Activated B cell treated with CpG ODN at 0.5 μM for 24 hours (primary cell): ENCODE data around the gene SLC30A1. TPM values are rescaled to one million over a fixed set of nuclear protein-coding genes. Genes with fewer than 3 reads are reported as not detected.

Experiments used
- ATAC-seq: fragments of 200-7000 bp; cut with Tn5 transposase; one replicate; pipeline ENCODE4 v1.10.0; 2021; ENCODE audit warnings: low read depth, mild to moderate bottlenecking, moderate library complexity
- CTCF ChIA-PET: fragments of 350-600 bp; sonication (Branson Sonifier 250); formaldehyde crosslinking; loops from one replicate; lab custom pipeline; 2021; ENCODE audit warnings: antibody characterized with exemption; lab: Charles Lee
- POLR2A ChIA-PET: fragments of 350-600 bp; sonication (Branson Sonifier 250); formaldehyde crosslinking; loops from one replicate; lab custom pipeline; 2021; ENCODE audit warnings: antibody characterized with exemption; lab: Charles Lee
- DNase-seq: peaks from one replicate; pipeline ENCODE4 v3.0.0; 2022
- H3K27ac Mint-ChIP-seq: one replicate; pipeline ENCODE4 v1.8.0; 2020; ENCODE audit warnings: mixed read lengths
- H3K27me3 Mint-ChIP-seq: one replicate; pipeline ENCODE4 v1.8.0; 2021; ENCODE audit warnings: mixed read lengths
- H3K36me3 Mint-ChIP-seq: one replicate; pipeline ENCODE4 v1.8.0; 2021; ENCODE audit warnings: low read depth, mixed read lengths
- H3K4me1 Mint-ChIP-seq: one replicate; pipeline ENCODE4 v1.8.0; 2021; ENCODE audit warnings: mixed read lengths
- H3K4me3 Mint-ChIP-seq: one replicate; pipeline ENCODE4 v1.8.0; 2020; ENCODE audit warnings: mild to moderate bottlenecking, mixed read lengths
- H3K9me3 Mint-ChIP-seq: one replicate; pipeline ENCODE4 v1.8.0; 2020; ENCODE audit warnings: mixed read lengths
- intact Hi-C: fragments of 100-400 bp; cut with micrococcal nuclease; formaldehyde crosslinking; loops from one replicate; pipeline ENCODE4 v1.15.1; 2024
- total RNA-seq: library from RNA; stranded (reverse); gene quantifications from 2 replicates; pipeline ENCODE4 v1.2.3, GENCODE V29; 2022
- TF ChIP-seq, protein P1 (sequence below): fragments of 200-600 bp; IDR thresholded peaks from one replicate; pipeline ENCODE4 v1.8.0; 2022; ENCODE audit warnings: antibody characterized with exemption, mild to moderate bottlenecking

SLC30A1 gene
- total RNA-seq, 1 donor from 2014 or later: 15.6 TPM

DNA sequence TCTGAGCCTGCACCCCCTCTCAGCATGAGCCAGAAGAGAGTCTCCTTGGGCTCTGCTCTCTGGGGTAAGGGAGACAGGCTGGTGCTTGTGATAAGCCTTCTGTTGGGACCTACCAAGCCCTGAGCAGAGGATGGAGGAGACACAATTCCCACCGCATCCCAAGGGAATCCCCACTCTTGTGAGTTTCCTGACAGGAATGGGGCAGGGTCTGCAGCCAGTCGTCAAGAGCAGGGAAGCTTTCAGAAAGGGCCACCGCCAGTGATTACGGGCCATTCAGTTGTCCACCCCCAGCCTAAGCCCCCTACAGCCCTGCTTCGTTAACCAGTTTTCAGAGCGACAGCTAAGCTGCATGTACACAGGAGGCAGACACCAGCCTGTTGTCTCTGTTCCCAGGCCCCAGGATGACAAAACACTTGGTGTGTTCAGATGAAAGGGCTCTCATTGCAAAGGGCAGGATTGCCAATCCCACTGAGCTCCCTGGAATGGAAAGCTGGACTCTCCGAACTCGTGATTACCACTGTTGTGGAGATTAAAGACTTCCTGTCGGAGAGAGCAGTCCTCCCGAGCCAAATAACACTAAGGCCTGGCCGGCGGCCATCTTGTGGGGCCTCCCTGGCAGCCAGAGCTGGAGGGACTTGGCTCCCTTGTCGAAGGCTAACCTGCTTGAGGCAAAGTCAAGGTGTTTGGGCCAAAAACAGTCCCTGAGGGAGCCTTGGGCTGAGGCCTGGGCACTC lies 37.4 kb upstream of the SLC30A1 start:
- Mint-ChIP-seq H3K4me1 (no peaks in the 10 kb centered on the region), H3K27me3 (no peaks in the 10 kb centered on the region), H3K36me3 (no peaks in the 10 kb centered on the region), H3K4me3 (no peak overlapping the region), H3K9me3 (no peaks in the 10 kb centered on the region), H3K27ac (no peak overlapping the region)
- ChIA-PET POLR2A (no interaction called here), CTCF (no interaction called here)
- no peak for DNase-seq
- TF ChIP-seq, protein P1, sequence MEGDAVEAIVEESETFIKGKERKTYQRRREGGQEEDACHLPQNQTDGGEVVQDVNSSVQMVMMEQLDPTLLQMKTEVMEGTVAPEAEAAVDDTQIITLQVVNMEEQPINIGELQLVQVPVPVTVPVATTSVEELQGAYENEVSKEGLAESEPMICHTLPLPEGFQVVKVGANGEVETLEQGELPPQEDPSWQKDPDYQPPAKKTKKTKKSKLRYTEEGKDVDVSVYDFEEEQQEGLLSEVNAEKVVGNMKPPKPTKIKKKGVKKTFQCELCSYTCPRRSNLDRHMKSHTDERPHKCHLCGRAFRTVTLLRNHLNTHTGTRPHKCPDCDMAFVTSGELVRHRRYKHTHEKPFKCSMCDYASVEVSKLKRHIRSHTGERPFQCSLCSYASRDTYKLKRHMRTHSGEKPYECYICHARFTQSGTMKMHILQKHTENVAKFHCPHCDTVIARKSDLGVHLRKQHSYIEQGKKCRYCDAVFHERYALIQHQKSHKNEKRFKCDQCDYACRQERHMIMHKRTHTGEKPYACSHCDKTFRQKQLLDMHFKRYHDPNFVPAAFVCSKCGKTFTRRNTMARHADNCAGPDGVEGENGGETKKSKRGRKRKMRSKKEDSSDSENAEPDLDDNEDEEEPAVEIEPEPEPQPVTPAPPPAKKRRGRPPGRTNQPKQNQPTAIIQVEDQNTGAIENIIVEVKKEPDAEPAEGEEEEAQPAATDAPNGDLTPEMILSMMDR: no peak
- ATAC-seq: no peak
- intact Hi-C loops: no loop called here

DNA sequence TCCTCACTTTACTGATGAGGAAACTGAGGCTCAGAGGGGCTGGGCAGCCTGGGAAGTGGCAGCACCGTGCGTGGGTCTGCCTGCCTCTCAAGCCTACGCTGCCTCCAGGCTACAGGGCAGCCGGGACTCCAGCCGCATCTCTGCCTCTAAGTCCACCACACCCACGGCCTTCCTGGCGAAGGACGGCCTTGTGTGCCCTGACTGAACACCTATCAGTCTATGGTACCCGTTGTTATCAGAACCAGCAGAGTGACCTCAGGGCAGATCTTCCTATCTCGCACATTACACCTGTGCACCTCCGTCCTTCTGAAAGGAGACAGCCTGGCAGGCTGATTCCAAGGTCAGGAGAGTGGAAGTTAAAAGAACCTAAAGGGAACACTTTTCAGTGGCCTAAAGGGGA lies 35.7 kb upstream of the SLC30A1 start:
- no peak overlapping the region for H3K4me3 Mint-ChIP-seq
- no peaks in the 10 kb centered on the region for H3K4me1 Mint-ChIP-seq
- no peaks in the 10 kb centered on the region for H3K36me3 Mint-ChIP-seq
- intact Hi-C loops: no loop called here
- H3K27ac Mint-ChIP-seq: no peak overlapping the region
- ChIA-PET CTCF (no interaction called here), POLR2A (no interaction called here)
- H3K9me3 Mint-ChIP-seq: no peaks in the 10 kb centered on the region
- ATAC-seq (no peak), DNase-seq (no peak)
- H3K27me3 Mint-ChIP-seq: no peaks in the 10 kb centered on the region
- TF ChIP-seq, protein P1: no peak

DNA sequence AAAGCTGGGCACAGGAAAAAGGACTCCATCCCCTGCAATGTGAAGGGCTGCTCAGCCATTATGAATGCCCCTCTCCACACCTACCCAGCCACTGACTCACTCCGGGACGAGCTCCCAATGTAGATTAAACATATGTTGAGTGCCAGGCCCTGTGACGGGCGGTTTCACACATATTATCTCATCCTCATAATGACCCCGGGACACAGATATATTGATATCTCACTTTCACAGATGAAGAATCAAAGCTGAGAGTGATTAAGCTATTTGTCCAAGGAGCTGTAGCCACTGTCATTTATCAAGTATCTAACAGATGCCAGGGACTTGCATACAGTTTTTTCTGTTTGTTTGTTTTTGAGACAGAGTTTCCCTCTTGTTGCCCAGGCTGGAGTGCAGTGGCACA lies 35.0 kb upstream of the SLC30A1 start:
- intact Hi-C loops: no loop called here

DNA sequence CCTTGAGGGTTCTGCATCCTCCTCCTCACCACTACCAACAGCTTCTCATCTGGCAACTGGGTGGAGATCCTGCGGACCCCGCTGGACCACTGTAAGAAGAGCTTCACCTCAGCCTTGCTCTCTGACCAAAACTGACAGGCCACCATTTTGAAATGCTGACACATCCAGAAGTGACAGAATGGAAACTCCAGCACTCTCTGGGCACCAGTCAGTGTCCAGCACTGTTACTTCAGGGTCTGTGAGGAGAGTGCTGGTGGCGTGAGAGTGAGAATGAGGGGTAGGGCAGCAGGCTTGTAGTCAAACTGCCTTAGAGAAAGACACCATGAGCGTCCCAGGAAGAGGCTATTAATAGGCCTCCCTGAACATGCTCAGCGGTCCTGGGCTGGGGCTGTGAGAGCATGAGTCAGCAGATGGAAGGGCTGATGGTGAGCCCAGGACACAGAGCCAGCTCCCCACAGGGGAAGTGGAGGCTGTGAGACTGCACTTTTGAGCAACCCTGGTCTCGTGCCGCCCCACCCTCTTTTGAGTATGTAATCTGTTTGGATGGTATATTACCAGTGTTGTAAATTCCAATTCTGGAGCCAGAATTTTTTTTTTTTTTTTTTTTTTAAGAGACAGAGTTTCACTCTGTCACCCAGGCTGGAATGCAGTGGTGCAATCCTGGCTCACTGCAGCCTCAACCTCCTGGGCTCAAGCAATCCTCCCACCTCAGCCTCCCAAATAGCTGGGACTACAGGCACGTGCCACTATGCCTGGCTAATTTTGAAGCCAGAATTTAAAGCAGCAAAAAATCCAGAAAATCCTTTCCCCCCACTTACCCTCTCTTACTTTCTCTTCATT lies 34.4 kb upstream of the SLC30A1 start:
- Mint-ChIP-seq H3K27ac (no peak overlapping the region), H3K4me1 (no peaks in the 10 kb centered on the region), H3K9me3 (no peaks in the 10 kb centered on the region), H3K27me3 (no peaks in the 10 kb centered on the region), H3K36me3 (no peaks in the 10 kb centered on the region), H3K4me3 (no peak overlapping the region)
- CTCF ChIA-PET: no interaction called here
- TF ChIP-seq, protein P1: no peak
- POLR2A ChIA-PET: no interaction called here
- ATAC-seq: no peak
- DNase-seq: no peak
- intact Hi-C loops: no loop called here

More for the DNA sequence above, 35.0 kb upstream of the SLC30A1 start:
- DNase-seq: no peak
- Mint-ChIP-seq H3K27me3 (no peaks in the 10 kb centered on the region), H3K4me3 (no peak overlapping the region), H3K27ac (no peak overlapping the region), H3K4me1 (no peaks in the 10 kb centered on the region), H3K36me3 (no peaks in the 10 kb centered on the region), H3K9me3 (no peaks in the 10 kb centered on the region)
- ChIA-PET POLR2A (no interaction called here), CTCF (no interaction called here)
- no peak for ATAC-seq
- TF ChIP-seq, protein P1: no peak

DNA sequence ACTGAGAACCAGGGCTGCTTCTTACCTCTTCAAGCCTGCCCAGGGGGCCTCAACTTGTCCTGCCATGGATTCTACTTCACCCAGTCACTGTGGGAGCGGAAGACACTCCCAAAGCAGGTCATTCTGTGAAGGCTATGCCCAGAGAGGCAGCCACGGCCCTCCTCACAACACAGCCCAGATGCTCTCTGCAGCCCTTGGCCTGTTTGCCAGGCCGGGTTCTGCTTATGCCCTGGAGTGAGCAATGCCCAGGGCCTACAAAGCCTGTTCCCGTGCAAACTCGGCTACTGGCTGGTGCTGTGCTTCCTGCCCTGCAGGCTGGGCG lies 33.8 kb upstream of the SLC30A1 start:
- no peaks in the 10 kb centered on the region for H3K36me3 Mint-ChIP-seq
- TF ChIP-seq, protein P1: no peak
- H3K4me1 Mint-ChIP-seq: peaks cover 3% of the 10 kb centered on the region
- ATAC-seq (no peak), DNase-seq (no peak)
- H3K27me3 Mint-ChIP-seq: no peaks in the 10 kb centered on the region
- POLR2A ChIA-PET: no interaction called here
- H3K4me3 Mint-ChIP-seq: no peak overlapping the region
- H3K27ac Mint-ChIP-seq: no peak overlapping the region
- H3K9me3 Mint-ChIP-seq: no peaks in the 10 kb centered on the region
- intact Hi-C loops: no loop called here
- CTCF ChIA-PET: no interaction called here
